ENCODE measurements around the gene MCUB.
"Not testable (repeated sequence)": the region's sequence is repeated elsewhere in the genome, so short reads cannot be mapped to it uniquely, and the experiment has no call there.

The MCUB gene

DNA sequence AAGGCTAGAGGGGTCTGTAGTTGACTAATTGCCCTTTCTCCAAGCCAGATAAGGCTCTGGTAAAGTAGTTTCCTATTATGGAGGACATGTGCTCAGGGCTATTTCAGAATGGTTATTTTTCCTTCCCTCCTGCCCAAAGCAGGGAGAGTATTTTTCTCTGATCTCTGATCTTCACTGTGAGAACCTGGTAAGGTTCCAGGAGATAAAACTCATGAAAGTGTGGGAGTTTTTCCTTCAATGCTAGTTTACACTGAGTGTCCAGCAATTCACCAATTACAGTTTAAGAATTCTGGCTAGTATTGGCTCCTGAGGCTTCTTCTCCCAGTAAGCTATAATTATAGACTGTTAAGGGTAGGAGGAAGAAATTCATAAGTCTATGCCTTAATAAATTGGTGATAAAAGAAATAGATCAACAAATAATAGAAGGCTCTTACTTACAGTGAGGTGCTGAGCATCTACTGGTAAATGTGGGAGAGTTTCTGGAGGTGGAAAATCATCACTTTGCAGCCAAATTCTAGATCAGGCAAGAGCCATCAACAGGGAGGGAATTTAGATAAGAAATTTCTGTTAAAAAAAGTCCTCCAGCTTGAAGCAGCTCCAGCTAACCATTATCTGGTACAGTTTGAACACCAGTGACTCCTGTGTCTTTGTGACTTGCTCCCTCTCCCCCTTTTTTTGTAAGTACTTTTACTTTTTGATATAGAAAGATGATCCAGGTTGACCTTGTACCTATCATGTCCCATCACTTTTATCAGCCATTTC lies 112.3 kb downstream of the MCUB start:
- Histone ChIP-seq H3K9me3 (ENCODE audit: low read depth, low read length) (no peaks in the 10 kb centered on the region; the same call in 1 of the 2 replicates), H3K9ac (ENCODE audit: insufficient read length) (no peak overlapping the region), H3K27ac (no peak overlapping the region), H3K36me3 (ENCODE audit: insufficient read depth, low read length) (no peaks in the 10 kb centered on the region), H3K4me3 (no peak overlapping the region)
- DNase-seq (ENCODE audit: low read depth, low spot score), result no peak
- no peak for TF ChIP-seq FOXP2 (optimal IDR thresholded peaks at IDR 0.05; ENCODE audit: control extremely low read depth, extremely low read length, insufficient read depth)
- TF ChIP-seq POLR2AphosphoS5 (IDR thresholded peaks at IDR 0.05; ENCODE audit: borderline replicate concordance, low read depth, low read length), result no peak
- no peak for TF ChIP-seq EZH2 (IDR thresholded peaks at IDR 0.05)

DNA sequence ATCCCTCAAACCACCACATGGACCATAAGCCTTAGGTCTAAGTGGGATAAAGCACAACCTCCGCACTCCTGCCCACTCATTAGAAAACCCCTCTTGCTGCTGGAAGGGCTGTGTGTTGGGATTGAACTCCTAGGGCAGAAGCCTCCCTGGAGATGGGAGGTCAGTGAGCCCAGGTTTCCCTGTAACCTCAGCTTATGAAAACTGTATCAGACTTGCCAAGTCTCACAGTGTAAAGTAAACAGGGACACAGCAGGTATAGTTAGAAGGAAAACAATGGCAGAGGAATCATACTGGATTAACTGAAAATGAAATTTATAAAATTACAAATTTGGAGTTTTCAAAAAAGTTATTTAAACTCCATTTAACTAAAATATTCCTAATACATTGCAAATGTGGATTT lies 113.3 kb downstream of the MCUB start:
- Histone ChIP-seq H3K27ac (no peak overlapping the region), H3K9me3 (ENCODE audit: low read depth, low read length) (no peaks in the 10 kb centered on the region; the same call in 1 of the 2 replicates), H3K4me3 (no peak overlapping the region), H3K9ac (ENCODE audit: insufficient read length) (no peak overlapping the region), H3K36me3 (ENCODE audit: insufficient read depth, low read length) (no peaks in the 10 kb centered on the region)
- TF ChIP-seq EZH2 (IDR thresholded peaks at IDR 0.05) (no peak), POLR2AphosphoS5 (IDR thresholded peaks at IDR 0.05; ENCODE audit: borderline replicate concordance, low read depth, low read length) (no peak), FOXP2 (optimal IDR thresholded peaks at IDR 0.05; ENCODE audit: control extremely low read depth, extremely low read length, insufficient read depth) (no peak)
- no peak for DNase-seq (ENCODE audit: low read depth, low spot score)

GRCh38 chr4:109675181-109675580 lies 115.1 kb downstream of the MCUB start:
- TF ChIP-seq FOXP2 (optimal IDR thresholded peaks at IDR 0.05; ENCODE audit: control extremely low read depth, extremely low read length, insufficient read depth) (no peak), EZH2 (IDR thresholded peaks at IDR 0.05) (no peak), POLR2AphosphoS5 (IDR thresholded peaks at IDR 0.05; ENCODE audit: borderline replicate concordance, low read depth, low read length) (no peak)
- Histone ChIP-seq H3K9ac (ENCODE audit: insufficient read length) (no peak overlapping the region), H3K4me3 (no peak overlapping the region), H3K36me3 (ENCODE audit: insufficient read depth, low read length) (no peaks in the 10 kb centered on the region), H3K9me3 (ENCODE audit: low read depth, low read length) (no peaks in the 10 kb centered on the region; the same call in 1 of the 2 replicates), H3K27ac (no peak overlapping the region)
- no peak for DNase-seq (ENCODE audit: low read depth, low spot score)

DNA sequence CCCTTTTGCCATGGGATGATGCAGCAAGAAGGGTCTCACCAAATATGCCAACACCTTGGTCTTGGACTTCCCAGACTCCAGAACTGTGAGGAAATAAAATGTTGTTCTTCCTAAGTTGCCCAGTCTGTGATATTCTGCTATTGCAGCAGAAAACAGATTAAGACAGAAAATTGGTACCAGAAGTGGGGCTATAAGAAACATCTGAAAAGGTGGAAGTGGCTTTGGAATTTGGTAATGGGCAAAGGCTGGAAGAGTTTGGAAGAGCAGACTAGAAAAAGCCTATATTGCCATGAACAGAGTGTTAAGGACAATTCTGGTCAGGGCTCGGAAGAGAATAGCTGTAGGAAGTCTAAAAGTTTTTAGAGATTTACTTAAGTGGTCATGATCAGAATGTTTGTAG lies 115.8 kb downstream of the MCUB start:
- no peak for TF ChIP-seq EZH2 (IDR thresholded peaks at IDR 0.05)
- no peak for TF ChIP-seq POLR2AphosphoS5 (IDR thresholded peaks at IDR 0.05; ENCODE audit: borderline replicate concordance, low read depth, low read length)
- TF ChIP-seq FOXP2 (optimal IDR thresholded peaks at IDR 0.05; ENCODE audit: control extremely low read depth, extremely low read length, insufficient read depth), result no peak
- H3K36me3 ChIP-seq (ENCODE audit: insufficient read depth, low read length), result no peaks in the 10 kb centered on the region
- H3K9me3 ChIP-seq (ENCODE audit: low read depth, low read length), result no peaks in the 10 kb centered on the region; the same call in 1 of the 2 replicates
- no peak overlapping the region for H3K27ac ChIP-seq
- H3K9ac ChIP-seq (ENCODE audit: insufficient read length), result no peak overlapping the region
- no peak for DNase-seq (ENCODE audit: low read depth, low spot score)
- H3K4me3 ChIP-seq, result no peak overlapping the region

DNA sequence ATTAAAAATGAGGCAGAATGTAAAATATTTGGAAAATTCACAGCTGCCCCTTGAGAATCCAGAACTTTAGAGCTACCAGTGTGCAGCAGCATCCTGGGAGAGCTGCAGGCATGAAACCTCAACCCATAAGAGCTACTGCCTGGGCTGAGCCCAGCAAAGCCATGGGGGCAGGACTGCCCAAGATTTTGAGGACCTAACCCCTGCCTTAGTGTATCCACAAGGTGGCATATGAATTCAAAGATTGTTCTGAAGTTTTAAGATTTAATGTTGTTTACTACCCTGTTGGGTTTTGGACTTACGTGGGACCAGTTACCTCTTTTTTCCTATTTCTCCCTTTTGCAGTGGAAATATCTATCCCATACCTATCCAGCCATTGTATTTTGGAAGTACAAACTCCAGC lies 116.8 kb downstream of the MCUB start:
- H3K4me3 ChIP-seq, result no peak overlapping the region
- H3K9ac ChIP-seq (ENCODE audit: insufficient read length), result no peak overlapping the region
- H3K9me3 ChIP-seq (ENCODE audit: low read depth, low read length), result no peaks in the 10 kb centered on the region
- no peak for DNase-seq (ENCODE audit: low read depth, low spot score)
- no peak overlapping the region for H3K27ac ChIP-seq
- no peaks in the 10 kb centered on the region for H3K36me3 ChIP-seq (ENCODE audit: insufficient read depth, low read length)
- TF ChIP-seq FOXP2 (optimal IDR thresholded peaks at IDR 0.05; ENCODE audit: control extremely low read depth, extremely low read length, insufficient read depth) (no peak), EZH2 (IDR thresholded peaks at IDR 0.05) (no peak), POLR2AphosphoS5 (IDR thresholded peaks at IDR 0.05; ENCODE audit: borderline replicate concordance, low read depth, low read length) (no peak)

DNA sequence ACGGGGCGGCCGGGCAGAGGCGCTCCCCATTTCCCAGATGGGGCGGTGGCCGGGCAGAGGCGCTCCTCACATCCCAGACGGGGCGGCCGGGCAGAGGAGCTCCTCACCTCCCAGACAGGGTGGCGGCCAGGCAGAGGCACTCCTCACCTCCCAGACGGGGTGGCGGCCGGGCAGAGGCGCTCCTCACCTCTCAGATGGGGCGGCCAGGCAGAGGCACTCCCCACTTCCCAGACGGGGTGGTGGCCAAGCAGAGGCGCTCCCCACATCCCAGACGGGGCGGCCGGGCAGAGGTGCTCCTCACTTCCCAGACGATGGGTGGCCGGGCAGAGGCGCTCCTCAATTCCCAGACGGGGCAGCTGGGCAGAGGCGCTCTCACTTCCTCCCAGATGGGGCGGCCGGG lies 118.4 kb downstream of the MCUB start:
- not testable (repeated sequence) for DNase-seq (ENCODE audit: low read depth, low spot score); H3K4me3 ChIP-seq; H3K9me3 ChIP-seq (ENCODE audit: low read depth, low read length); H3K9ac ChIP-seq (ENCODE audit: insufficient read length); H3K27ac ChIP-seq; H3K36me3 ChIP-seq (ENCODE audit: insufficient read depth, low read length)

DNA sequence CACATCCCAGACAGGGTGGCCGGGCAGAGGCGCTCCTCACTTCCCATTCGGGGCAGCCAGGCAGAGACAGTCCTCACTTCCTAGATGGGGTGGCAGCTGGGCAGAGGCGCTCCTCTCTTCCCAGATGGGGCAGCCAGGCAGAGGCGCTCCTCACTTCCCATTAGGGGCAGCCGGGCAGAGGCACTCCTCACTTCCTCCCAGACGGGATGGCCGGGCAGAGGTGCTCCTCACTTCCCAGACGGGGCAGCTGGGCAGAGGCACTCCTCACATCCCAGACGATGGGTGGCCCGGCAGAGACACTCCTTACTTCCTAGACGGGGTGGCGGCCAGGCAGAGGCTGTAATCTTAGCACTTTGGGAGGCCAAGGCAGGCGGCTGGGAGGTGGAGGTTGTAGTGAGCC lies 118.9 kb downstream of the MCUB start:
- not testable (repeated sequence) for DNase-seq (ENCODE audit: low read depth, low spot score); H3K27ac ChIP-seq; H3K36me3 ChIP-seq (ENCODE audit: insufficient read depth, low read length); H3K9ac ChIP-seq (ENCODE audit: insufficient read length); H3K4me3 ChIP-seq; H3K9me3 ChIP-seq (ENCODE audit: low read depth, low read length)

DNA sequence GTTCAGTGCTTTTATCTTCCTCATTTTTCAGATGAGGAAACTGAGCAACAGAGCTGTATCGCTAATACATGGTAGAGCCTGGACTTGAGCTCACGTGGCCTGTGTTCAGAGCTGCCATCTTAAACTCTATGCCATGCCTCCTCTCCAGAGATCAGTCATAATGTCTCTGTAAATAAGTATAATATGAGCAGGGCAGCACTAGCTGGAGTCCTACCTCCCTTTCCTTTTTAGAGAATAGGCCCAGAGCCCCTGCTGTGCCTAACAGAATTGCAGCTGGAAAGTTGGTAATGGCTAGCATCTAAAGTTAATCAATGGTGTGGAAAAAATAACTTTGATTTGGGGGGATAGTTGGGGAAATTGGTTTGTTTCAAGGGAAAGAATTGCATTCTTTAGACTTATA lies 122.8 kb downstream of the MCUB start:
- H3K36me3 ChIP-seq (ENCODE audit: insufficient read depth, low read length), result no peaks in the 10 kb centered on the region
- TF ChIP-seq FOXP2 (optimal IDR thresholded peaks at IDR 0.05; ENCODE audit: control extremely low read depth, extremely low read length, insufficient read depth) (no peak), POLR2AphosphoS5 (IDR thresholded peaks at IDR 0.05; ENCODE audit: borderline replicate concordance, low read depth, low read length) (no peak), EZH2 (IDR thresholded peaks at IDR 0.05) (no peak)
- H3K9ac ChIP-seq (ENCODE audit: insufficient read length), result no peak overlapping the region
- no peak overlapping the region for H3K27ac ChIP-seq
- no peak for DNase-seq (ENCODE audit: low read depth, low spot score)
- H3K4me3 ChIP-seq, result no peak overlapping the region
- no peaks in the 10 kb centered on the region for H3K9me3 ChIP-seq (ENCODE audit: low read depth, low read length)

DNA sequence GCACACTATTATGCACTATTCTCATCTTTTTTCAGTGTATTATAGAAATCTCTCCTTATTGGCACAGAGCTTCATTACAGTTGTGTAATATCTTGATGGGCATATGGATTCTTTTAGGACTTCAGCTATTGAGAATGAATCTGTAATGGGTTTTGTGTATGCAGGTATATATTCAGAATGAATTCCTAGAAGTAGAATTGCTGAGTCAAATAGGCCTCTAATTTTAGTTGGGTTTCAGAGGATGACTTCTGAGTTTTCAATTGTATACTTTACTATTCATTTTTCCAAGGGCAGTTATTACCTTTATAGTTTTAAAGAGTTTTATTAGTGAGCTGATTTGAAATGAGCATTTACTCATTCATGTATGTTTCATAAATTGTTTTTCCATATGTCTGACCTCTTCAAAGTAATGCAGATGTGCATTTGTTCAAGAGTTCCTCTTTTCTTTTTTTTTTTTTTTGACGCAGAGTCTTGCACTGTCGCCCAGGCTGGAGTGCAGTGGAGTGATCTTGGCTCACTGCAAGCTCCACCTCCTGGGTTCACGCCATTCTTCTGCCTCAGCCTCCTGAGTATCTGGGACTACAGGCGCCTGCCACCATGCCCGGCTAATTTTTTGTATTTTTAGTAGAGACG lies 123.7 kb downstream of the MCUB start:
- no peak for DNase-seq (ENCODE audit: low read depth, low spot score)
- Histone ChIP-seq H3K36me3 (ENCODE audit: insufficient read depth, low read length) (no peaks in the 10 kb centered on the region), H3K9ac (ENCODE audit: insufficient read length) (no peak overlapping the region), H3K4me3 (no peak overlapping the region), H3K9me3 (ENCODE audit: low read depth, low read length) (no peaks in the 10 kb centered on the region), H3K27ac (no peak overlapping the region)
- TF ChIP-seq EZH2 (IDR thresholded peaks at IDR 0.05) (no peak), FOXP2 (optimal IDR thresholded peaks at IDR 0.05; ENCODE audit: control extremely low read depth, extremely low read length, insufficient read depth) (no peak), POLR2AphosphoS5 (IDR thresholded peaks at IDR 0.05; ENCODE audit: borderline replicate concordance, low read depth, low read length) (no peak)
